GM12878 (cell line): Measurements from ENCODE around the gene KPNA4. TPM values are rescaled to one million over a fixed set of nuclear protein-coding genes. Genes with fewer than 3 reads are reported as not detected.

ENCODE experiments used
- ATAC-seq: fragments of 200-7000 bp; cut with Tn5 transposase; 3 replicates; pipeline ENCODE4 v1.9.1; 2020; ENCODE audit warnings: mild to moderate bottlenecking, moderate library complexity
- BruUV-seq: library from RNA; stranded (reverse); fragments of 400-500 nt; replicated peaks from 2 replicates; lab custom pipeline; 2021; lab: Mats Ljungman, UMichigan
- CTCF ChIA-PET: fragments of 300-600 bp; sonication (Branson Sonifier 250); formaldehyde crosslinking; extraction: SDS; loops from one replicate; lab custom pipeline; 2021; ENCODE audit warnings: inconsistent platforms; lab: Yijun Ruan, JAX
- POLR2A ChIA-PET: fragments of 350-600 bp; formaldehyde crosslinking; extraction: SDS; loops from one replicate; lab custom pipeline; 2021; ENCODE audit warnings: inconsistent platforms; lab: Charles Lee
- RAD21 ChIA-PET: fragments of 300-600 bp; sonication (Branson Sonifier 250); formaldehyde crosslinking; loops from one replicate; lab custom pipeline; 2023; ENCODE audit warnings: antibody characterized with exemption; ENCODE audit not compliant: unreplicated experiment; lab: Charles Lee
- SMC1A ChIA-PET: fragments of 300-600 bp; sonication (Branson Sonifier 250); formaldehyde crosslinking; loops from one replicate; lab custom pipeline; 2023; ENCODE audit not compliant: unreplicated experiment, uncharacterized antibody; lab: Charles Lee
- DNase-seq: peaks from one replicate; pipeline ENCODE4 v3.0.0-alpha.2; 2011; ENCODE audit warnings: low read depth, low spot score
- FAIRE-seq: peaks from 3 replicates; lab custom pipeline; 2011; peaks lifted over from hg19 to GRCh38; lab: Jason Lieb, UNC
- H2AFZ ChIP-seq: 2 replicates; pipeline ENCODE4 v1.6.0; 2011; ENCODE audit warnings: low read depth, low read length, control low read depth; ENCODE audit not compliant: control insufficient read depth
- H3K27ac ChIP-seq: 2 replicates; pipeline ENCODE4 v1.5.1; 2011; ENCODE audit warnings: control low read depth; ENCODE audit not compliant: control insufficient read depth, insufficient read depth
- H3K27me3 ChIP-seq, 2 experiments: replicated peaks in 1 of 2; 2 replicates each; pipeline versions ENCODE4 v1.6.0 to v1.6.1; 2011; ENCODE audit warnings: low read length in 1 of 2; ENCODE audit not compliant: control insufficient read depth in 2 of 2, insufficient read depth in 2 of 2
- H3K36me3 ChIP-seq, 2 experiments: 2 replicates each; pipeline ENCODE4 v1.5.1; 2011; ENCODE audit warnings: low read length in 1 of 2; ENCODE audit not compliant: control insufficient read depth in 2 of 2, insufficient read depth in 2 of 2
- H3K4me1 ChIP-seq: 2 replicates; pipeline ENCODE4 v1.6.1; 2011; ENCODE audit warnings: mild to moderate bottlenecking, low read length, moderate library complexity, mixed read lengths; ENCODE audit not compliant: control insufficient read depth, insufficient read depth
- H3K4me2 ChIP-seq: 2 replicates; pipeline ENCODE4 v1.6.0; 2011; ENCODE audit warnings: control low read depth; ENCODE audit not compliant: control insufficient read depth, insufficient read depth
- H3K4me3 ChIP-seq: fragments of 200-600 bp; sonication (generic); 2 replicates; pipeline ENCODE4 v1.5.1; 2016
- H3K79me2 ChIP-seq: 2 replicates; pipeline ENCODE4 v1.6.0; 2011; ENCODE audit warnings: low read length; ENCODE audit not compliant: control insufficient read depth, insufficient read depth
- H3K9ac ChIP-seq: 2 replicates; pipeline ENCODE4 v1.8.0; 2011; ENCODE audit warnings: low read length, control low read depth, mixed read lengths; ENCODE audit not compliant: control insufficient read depth, insufficient read depth
- H3K9me3 ChIP-seq: replicated peaks from 3 replicates; pipeline ENCODE4 v1.5.1; 2011; ENCODE audit warnings: mild to moderate bottlenecking, low read length; ENCODE audit not compliant: control insufficient read depth, insufficient read depth
- H4K20me1 ChIP-seq: 2 replicates; pipeline ENCODE4 v1.6.0; 2011; ENCODE audit not compliant: control insufficient read depth, insufficient read depth
- CBX3 ChIP-seq: fragments of 200-600 bp; sonication (generic); IDR thresholded peaks from 2 replicates; pipeline ENCODE4 v1.6.1; 2016; ENCODE audit warnings: low read depth, borderline replicate concordance
- DPF2 ChIP-seq: fragments of 450-650 bp; IDR thresholded peaks from 2 replicates; pipeline ENCODE4 v1.6.1; 2017; ENCODE audit warnings: mild to moderate bottlenecking
- GABPA ChIP-seq: IDR thresholded peaks from 2 replicates; pipeline ENCODE4 v1.6.1; 2014; ENCODE audit warnings: antibody characterized with exemption, low read depth, mild to moderate bottlenecking, inconsistent platforms
- MXI1 ChIP-seq: fragments of 150-350 bp; IDR thresholded peaks from 2 replicates; pipeline ENCODE4 v1.6.1; 2011; ENCODE audit warnings: low read depth, mild to moderate bottlenecking, inconsistent platforms, low read length, improper control_type of control experiment
- MYB ChIP-seq: fragments of 150-350 bp; IDR thresholded peaks from 2 replicates; pipeline ENCODE4 v1.6.1; 2014; ENCODE audit warnings: mild to moderate bottlenecking, low read depth, low read length, borderline replicate concordance
- NR2C1 ChIP-seq: fragments of 450-650 bp; IDR thresholded peaks from 2 replicates; pipeline ENCODE4 v1.6.1; 2017; ENCODE audit warnings: antibody characterized with exemption, mild to moderate bottlenecking, moderate library complexity
- SIX5 ChIP-seq: IDR thresholded peaks from 2 replicates; pipeline ENCODE4 v1.6.1; 2011; ENCODE audit warnings: mild to moderate bottlenecking, low read depth, low read length, moderate library complexity; ENCODE audit not compliant: severe bottlenecking
- SP1 ChIP-seq: IDR thresholded peaks from one replicate; pipeline ENCODE4 v1.6.1; 2011; ENCODE audit warnings: low read depth, low read length
- SREBF2 ChIP-seq: IDR thresholded peaks from 2 replicates; pipeline ENCODE4 v1.6.1; 2012; ENCODE audit warnings: mild to moderate bottlenecking, low read length
- TCF3 ChIP-seq: IDR thresholded peaks from 2 replicates; pipeline ENCODE4 v1.6.1; 2012; ENCODE audit warnings: low read depth, mild to moderate bottlenecking, low read length, borderline replicate concordance; ENCODE audit not compliant: insufficient read depth
- ZBED1 ChIP-seq: IDR thresholded peaks from 2 replicates; pipeline ENCODE4 v1.6.1; 2016; ENCODE audit warnings: borderline replicate concordance
- ZNF274 ChIP-seq: IDR thresholded peaks from one replicate; pipeline ENCODE4 v1.8.0; 2011; ENCODE audit not compliant: insufficient read length, insufficient read depth
- ZZZ3 ChIP-seq: IDR thresholded peaks from 2 replicates; pipeline ENCODE4 v1.6.1; 2011; ENCODE audit warnings: low read depth; ENCODE audit not compliant: control insufficient read depth, insufficient read length
- WGBS: methylation state at CpG from one replicate; pipeline ENCODE4 v1.1.6; 2016; ENCODE audit warnings: low lambda C conversion rate; ENCODE audit not compliant: insufficient replicate concordance, insufficient coverage; ENCODE audit errors: missing lambda C conversion rate; 5-methylcytosine and 5-hydroxymethylcytosine counted together
- in situ Hi-C: fragments of 300-500 bp; cut with MboI; formaldehyde crosslinking; loops from 9 replicates; pipeline ENCODE4 v1.14.3; 2018; ENCODE audit warnings: mixed read lengths
- intact Hi-C: fragments of 100-400 bp; cut with micrococcal nuclease; formaldehyde crosslinking; loops from one replicate; pipeline ENCODE4 v1.14.2; 2022; ENCODE audit not compliant: unreplicated experiment
- polyA plus RNA-seq, 11 experiments: library from polyadenylated mRNA; depleted of rRNA in 4 of 11; unstranded in 6 of 11; stranded (reverse) in 5 of 11; fragments of >200 nt; fragmentation: Nextera tagmentation in 4 of 11; fragmentation: Illumina TruSeq in 1 of 11; extraction: Ambion mirVana in 4 of 11; extraction: Trizol in 1 of 11; gene quantifications; 1 replicate in 1 of 11; 2 replicates in 10 of 11; pipeline versions ENCODE4 v1.2.1 to v1.2.3, GENCODE V29; 2011 to 2016; ENCODE audit warnings: inconsistent platforms in 2 of 11, missing spikeins in 2 of 11, low read depth in 1 of 11
- total RNA-seq, 4 experiments: library from RNA; depleted of rRNA in 3 of 4; stranded (reverse); fragments of >200 nt in 3 of 4; fragmentation: Illumina TruSeq in 1 of 4; extraction: Trizol in 1 of 4; gene quantifications; 2 replicates each; pipeline versions ENCODE4 v1.2.1 to v1.2.3, GENCODE V29; 2013 to 2021
- TF ChIP-seq, protein P1 (sequence below): IDR thresholded peaks from 2 replicates; pipeline ENCODE4 v1.6.1; 2011; ENCODE audit warnings: mild to moderate bottlenecking, low read depth, low read length, moderate library complexity; ENCODE audit not compliant: insufficient replicate concordance
- TF ChIP-seq, protein P2 (sequence below): fragments of 450-650 bp; IDR thresholded peaks from 2 replicates; pipeline ENCODE4 v1.6.1; 2017; ENCODE audit warnings: antibody characterized with exemption, mild to moderate bottlenecking, moderate library complexity

KPNA4 gene
- total and polyA plus RNA-seq, 10 of the 15 experiments (the other 5 are each of a cell fraction or from before 2014, with no cell fraction given): 9.9 to 40.6 (median 18.1) TPM

- H3K36me3 ChIP-seq: no peaks in the 10 kb centered on the region
- H3K4me2 ChIP-seq: no peak overlapping the region
- no peaks in the 10 kb centered on the region; the same call in 2 of the 3 replicates for H3K9me3 ChIP-seq
- FAIRE-seq (no peak), ATAC-seq (no peak), DNase-seq (no peak)
- no peaks in the 10 kb centered on the region for H3K4me1 ChIP-seq
- no peak overlapping the region for H3K9ac ChIP-seq
- ChIA-PET RAD21 (interaction anchor here (0.7 kb wide), 1 partner anchor 413 kb away, joined by 3 read pairs; no protein-coding TSS in a partner anchor), POLR2A (no interaction called here), SMC1A (interaction anchor here (0.8 to 1.3 kb wide), 3 partner anchors 54 to 111 kb away, joined by 3 to 4 read pairs (median 3); no protein-coding TSS in a partner anchor), CTCF (interaction anchor here (0.8 to 1.0 kb wide), 2 partner anchors 8 to 108 kb away, joined by 3 read pairs; no protein-coding TSS in a partner anchor)
- no peaks in the 10 kb centered on the region for H3K27me3 ChIP-seq
- no peaks in the 10 kb centered on the region for H3K79me2 ChIP-seq
- 9% methylated on average over 2 of the region's 2 CpGs for WGBS
- H2AFZ ChIP-seq: no peak overlapping the region
- intact Hi-C loops: loop anchor here (5.0 kb wide), 1 partner anchor 365 kb away; no protein-coding TSS in a partner anchor
- H4K20me1 ChIP-seq: no peaks in the 10 kb centered on the region
- no peak overlapping the region for H3K4me3 ChIP-seq
- no peak overlapping the region for H3K27ac ChIP-seq
- in situ Hi-C loops: no loop called here
- no TSS peak for BruUV-seq
- TF ChIP-seq MYB (no peak), DPF2 (no peak), ZZZ3 (no peak), MXI1 (no peak), SIX5 (no peak), GABPA (no peak), SREBF2 (no peak), NR2C1 (no peak), CBX3 (no peak), SP1 (no peak), TCF3 (no peak), ZBED1 (no peak), ZNF274 (no peak)
- TF ChIP-seq, protein P1, sequence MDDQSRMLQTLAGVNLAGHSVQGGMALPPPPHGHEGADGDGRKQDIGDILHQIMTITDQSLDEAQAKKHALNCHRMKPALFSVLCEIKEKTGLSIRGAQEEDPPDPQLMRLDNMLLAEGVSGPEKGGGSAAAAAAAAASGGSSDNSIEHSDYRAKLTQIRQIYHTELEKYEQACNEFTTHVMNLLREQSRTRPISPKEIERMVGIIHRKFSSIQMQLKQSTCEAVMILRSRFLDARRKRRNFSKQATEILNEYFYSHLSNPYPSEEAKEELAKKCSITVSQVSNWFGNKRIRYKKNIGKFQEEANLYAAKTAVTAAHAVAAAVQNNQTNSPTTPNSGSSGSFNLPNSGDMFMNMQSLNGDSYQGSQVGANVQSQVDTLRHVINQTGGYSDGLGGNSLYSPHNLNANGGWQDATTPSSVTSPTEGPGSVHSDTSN: no peak
- TF ChIP-seq, protein P2, sequence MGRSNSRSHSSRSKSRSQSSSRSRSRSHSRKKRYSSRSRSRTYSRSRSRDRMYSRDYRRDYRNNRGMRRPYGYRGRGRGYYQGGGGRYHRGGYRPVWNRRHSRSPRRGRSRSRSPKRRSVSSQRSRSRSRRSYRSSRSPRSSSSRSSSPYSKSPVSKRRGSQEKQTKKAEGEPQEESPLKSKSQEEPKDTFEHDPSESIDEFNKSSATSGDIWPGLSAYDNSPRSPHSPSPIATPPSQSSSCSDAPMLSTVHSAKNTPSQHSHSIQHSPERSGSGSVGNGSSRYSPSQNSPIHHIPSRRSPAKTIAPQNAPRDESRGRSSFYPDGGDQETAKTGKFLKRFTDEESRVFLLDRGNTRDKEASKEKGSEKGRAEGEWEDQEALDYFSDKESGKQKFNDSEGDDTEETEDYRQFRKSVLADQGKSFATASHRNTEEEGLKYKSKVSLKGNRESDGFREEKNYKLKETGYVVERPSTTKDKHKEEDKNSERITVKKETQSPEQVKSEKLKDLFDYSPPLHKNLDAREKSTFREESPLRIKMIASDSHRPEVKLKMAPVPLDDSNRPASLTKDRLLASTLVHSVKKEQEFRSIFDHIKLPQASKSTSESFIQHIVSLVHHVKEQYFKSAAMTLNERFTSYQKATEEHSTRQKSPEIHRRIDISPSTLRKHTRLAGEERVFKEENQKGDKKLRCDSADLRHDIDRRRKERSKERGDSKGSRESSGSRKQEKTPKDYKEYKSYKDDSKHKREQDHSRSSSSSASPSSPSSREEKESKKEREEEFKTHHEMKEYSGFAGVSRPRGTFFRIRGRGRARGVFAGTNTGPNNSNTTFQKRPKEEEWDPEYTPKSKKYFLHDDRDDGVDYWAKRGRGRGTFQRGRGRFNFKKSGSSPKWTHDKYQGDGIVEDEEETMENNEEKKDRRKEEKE: no peak
These were observed 11.7 kb upstream of the KPNA4 start for GRCh38 chr3:160577093-160577492.
